PC-3 (cell line): Measurements from ENCODE around the gene OR11L1. TPM values are rescaled to one million over a fixed set of nuclear protein-coding genes. Genes with fewer than 3 reads are reported as not detected.

Experiments used
- ATAC-seq: fragments of 200-7000 bp; cut with Tn5 transposase; 2 replicates; pipeline ENCODE4 v1.9.1; 2020; ENCODE audit warnings: mild to moderate bottlenecking, moderate library complexity
- BruUV-seq: library from RNA; stranded (reverse); fragments of 400-500 nt; replicated peaks from 2 replicates; lab custom pipeline; 2021; lab: Mats Ljungman, UMichigan
- CTCF ChIA-PET: fragments of 300-600 bp; sonication (Branson Sonifier 250); formaldehyde crosslinking; loops from one replicate; lab custom pipeline; 2022; ENCODE audit warnings: antibody characterized with exemption; lab: Charles Lee
- POLR2A ChIA-PET: fragments of 300-600 bp; sonication (Branson Sonifier 250); formaldehyde crosslinking; loops from one replicate; lab custom pipeline; 2022; ENCODE audit warnings: antibody characterized with exemption; ENCODE audit not compliant: unreplicated experiment; lab: Charles Lee
- DNase-seq: peaks from one replicate; pipeline ENCODE4 v3.0.0-alpha.2; 2015
- H2AFZ ChIP-seq: fragments of 300-600 bp; sonication (generic); 2 replicates; pipeline ENCODE4 v1.6.0; 2016; ENCODE audit warnings: antibody characterized with exemption, low read length
- H3F3A ChIP-seq: fragments of 300-600 bp; sonication (generic); one replicate; pipeline ENCODE4 v1.6.0; 2017; ENCODE audit warnings: antibody characterized with exemption, low read length, control low read depth, mild to moderate bottlenecking; ENCODE audit not compliant: unreplicated experiment
- H3K27ac ChIP-seq: fragments of 300-600 bp; sonication (generic); 2 replicates; pipeline ENCODE4 v1.5.1; 2016; ENCODE audit warnings: mild to moderate bottlenecking, low read length
- H3K27me3 ChIP-seq: fragments of 300-600 bp; sonication (generic); 2 replicates; pipeline ENCODE4 v1.6.1; 2016; ENCODE audit warnings: low read length, mixed read lengths
- H3K36me3 ChIP-seq: fragments of 300-600 bp; sonication (generic); 2 replicates; pipeline ENCODE4 v1.6.1; 2016; ENCODE audit warnings: low read depth, mixed run types, low read length, mixed read lengths
- H3K4me1 ChIP-seq: fragments of 300-600 bp; sonication (generic); 2 replicates; pipeline ENCODE4 v1.5.1; 2016; ENCODE audit warnings: low read length; ENCODE audit not compliant: insufficient read depth
- H3K4me2 ChIP-seq: fragments of 300-600 bp; sonication (generic); 2 replicates; pipeline ENCODE4 v1.6.0; 2016; ENCODE audit warnings: low read length
- H3K4me3 ChIP-seq: fragments of 300-600 bp; sonication (generic); 2 replicates; pipeline ENCODE4 v1.5.1; 2016; ENCODE audit warnings: mild to moderate bottlenecking, low read length, mixed read lengths
- H3K79me2 ChIP-seq: fragments of 300-600 bp; sonication (generic); 2 replicates; pipeline ENCODE4 v1.6.1; 2017; ENCODE audit warnings: low read length, mixed read lengths
- H3K9ac ChIP-seq: fragments of 300-600 bp; sonication (generic); 2 replicates; pipeline ENCODE4 v1.6.0; 2016; ENCODE audit warnings: mild to moderate bottlenecking, low read length
- H3K9me2 ChIP-seq: fragments of 300-600 bp; sonication (generic); replicated peaks from 2 replicates; pipeline ENCODE4 v1.6.1; 2016; ENCODE audit warnings: mixed run types, low read length, mixed read lengths
- H3K9me3 ChIP-seq: fragments of 300-600 bp; sonication (generic); 2 replicates; pipeline ENCODE4 v1.6.1; 2016; ENCODE audit warnings: low read length, mixed read lengths
- H4K20me1 ChIP-seq: fragments of 300-600 bp; sonication (generic); 2 replicates; pipeline ENCODE4 v1.6.1; 2016; ENCODE audit warnings: low read length, mixed read lengths
- EZH2 ChIP-seq: fragments of 300-600 bp; sonication (generic); IDR thresholded peaks from one replicate; pipeline ENCODE4 v1.6.1; 2017; ENCODE audit warnings: antibody characterized with exemption, mild to moderate bottlenecking, low read length; ENCODE audit not compliant: unreplicated experiment
- EZH2phosphoT487 ChIP-seq: fragments of 300-600 bp; sonication (generic); IDR thresholded peaks from 2 replicates; pipeline ENCODE4 v1.6.1; 2018; ENCODE audit warnings: mild to moderate bottlenecking, antibody characterized with exemption, low read length, borderline replicate concordance
- intact Hi-C: fragments of 100-400 bp; cut with micrococcal nuclease; formaldehyde crosslinking; loops from 2 replicates; pipeline ENCODE4 v1.9.0; 2023
- total RNA-seq: library from RNA; depleted of rRNA; stranded (reverse); fragments of >200 nt; gene quantifications from 2 replicates; pipeline ENCODE4 v1.2.3, GENCODE V29; 2014
- TF ChIP-seq, protein P1 (sequence below): fragments of 300-600 bp; sonication (generic); conservative IDR thresholded peaks from 2 replicates; pipeline ENCODE4 v1.5.1; 2017; ENCODE audit warnings: antibody characterized with exemption, low read depth, mild to moderate bottlenecking, low read length

OR11L1 gene
- total RNA-seq, 1 experiment from 2014 or later = not detected

GRCh38 chr1:247843411-247843810 lies 1.7 kb upstream of the OR11L1 start:
- POLR2A ChIA-PET = no interaction called here
- no peak overlapping the region for H3K4me3 ChIP-seq
- no peak for ATAC-seq
- H3K79me2 ChIP-seq = no peaks in the 10 kb centered on the region
- CTCF ChIA-PET = no interaction called here
- H3K9me2 ChIP-seq = no peaks in the 10 kb centered on the region
- H2AFZ ChIP-seq = no peak overlapping the region
- H3K36me3 ChIP-seq = no peaks in the 10 kb centered on the region
- H3F3A ChIP-seq = no peaks in the 10 kb centered on the region
- no peaks in the 10 kb centered on the region for H4K20me1 ChIP-seq
- no peak overlapping the region for H3K4me2 ChIP-seq
- TF ChIP-seq, protein P1, sequence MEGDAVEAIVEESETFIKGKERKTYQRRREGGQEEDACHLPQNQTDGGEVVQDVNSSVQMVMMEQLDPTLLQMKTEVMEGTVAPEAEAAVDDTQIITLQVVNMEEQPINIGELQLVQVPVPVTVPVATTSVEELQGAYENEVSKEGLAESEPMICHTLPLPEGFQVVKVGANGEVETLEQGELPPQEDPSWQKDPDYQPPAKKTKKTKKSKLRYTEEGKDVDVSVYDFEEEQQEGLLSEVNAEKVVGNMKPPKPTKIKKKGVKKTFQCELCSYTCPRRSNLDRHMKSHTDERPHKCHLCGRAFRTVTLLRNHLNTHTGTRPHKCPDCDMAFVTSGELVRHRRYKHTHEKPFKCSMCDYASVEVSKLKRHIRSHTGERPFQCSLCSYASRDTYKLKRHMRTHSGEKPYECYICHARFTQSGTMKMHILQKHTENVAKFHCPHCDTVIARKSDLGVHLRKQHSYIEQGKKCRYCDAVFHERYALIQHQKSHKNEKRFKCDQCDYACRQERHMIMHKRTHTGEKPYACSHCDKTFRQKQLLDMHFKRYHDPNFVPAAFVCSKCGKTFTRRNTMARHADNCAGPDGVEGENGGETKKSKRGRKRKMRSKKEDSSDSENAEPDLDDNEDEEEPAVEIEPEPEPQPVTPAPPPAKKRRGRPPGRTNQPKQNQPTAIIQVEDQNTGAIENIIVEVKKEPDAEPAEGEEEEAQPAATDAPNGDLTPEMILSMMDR = no peak
- TF ChIP-seq EZH2 = no peak
- BruUV-seq = no TSS peak
- no peaks in the 10 kb centered on the region for H3K4me1 ChIP-seq
- intact Hi-C loops = no loop called here
- H3K27me3 ChIP-seq = no peaks in the 10 kb centered on the region
- no peak for DNase-seq
- no peak overlapping the region for H3K27ac ChIP-seq
- no peaks in the 10 kb centered on the region for H3K9me3 ChIP-seq
- H3K9ac ChIP-seq = no peak overlapping the region

DNA sequence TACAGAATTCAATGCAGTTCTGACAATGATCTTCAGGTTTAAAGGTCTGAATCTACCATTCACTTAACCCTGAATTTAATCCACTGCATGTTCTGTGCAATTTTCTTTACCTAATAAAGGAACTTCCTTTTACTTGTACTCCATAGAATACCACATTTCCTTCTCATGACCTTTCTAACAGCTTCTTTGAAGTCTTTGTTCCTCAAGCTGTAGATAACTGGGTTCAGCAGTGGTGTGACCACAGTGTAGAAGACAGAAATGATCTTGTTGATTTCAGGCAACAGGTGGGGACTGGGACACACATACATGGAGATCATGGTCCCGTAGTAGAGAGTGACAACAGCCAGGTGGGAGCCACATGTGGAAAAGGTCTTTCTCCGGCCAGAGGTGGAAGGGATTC lies 878 bp downstream of the OR11L1 start:
- no peaks in the 10 kb centered on the region for H3K9me2 ChIP-seq
- no peaks in the 10 kb centered on the region for H3K79me2 ChIP-seq
- no peak overlapping the region for H3K4me2 ChIP-seq
- H3K27ac ChIP-seq = no peak overlapping the region
- H3K9ac ChIP-seq = no peak overlapping the region
- no peak for TF ChIP-seq EZH2
- TF ChIP-seq EZH2phosphoT487 = no peak
- TF ChIP-seq, protein P1 = no peak
- ATAC-seq (no peak), DNase-seq (no peak)
- H3K36me3 ChIP-seq = no peaks in the 10 kb centered on the region
- CTCF ChIA-PET = no interaction called here
- H4K20me1 ChIP-seq = no peaks in the 10 kb centered on the region
- no peak overlapping the region for H3K4me3 ChIP-seq
- POLR2A ChIA-PET = no interaction called here
- intact Hi-C loops = no loop called here
- no peaks in the 10 kb centered on the region for H3K9me3 ChIP-seq
- no peaks in the 10 kb centered on the region for H3F3A ChIP-seq
- BruUV-seq = no TSS peak
- H2AFZ ChIP-seq = no peak overlapping the region
- no peaks in the 10 kb centered on the region for H3K4me1 ChIP-seq
- H3K27me3 ChIP-seq = no peaks in the 10 kb centered on the region

DNA sequence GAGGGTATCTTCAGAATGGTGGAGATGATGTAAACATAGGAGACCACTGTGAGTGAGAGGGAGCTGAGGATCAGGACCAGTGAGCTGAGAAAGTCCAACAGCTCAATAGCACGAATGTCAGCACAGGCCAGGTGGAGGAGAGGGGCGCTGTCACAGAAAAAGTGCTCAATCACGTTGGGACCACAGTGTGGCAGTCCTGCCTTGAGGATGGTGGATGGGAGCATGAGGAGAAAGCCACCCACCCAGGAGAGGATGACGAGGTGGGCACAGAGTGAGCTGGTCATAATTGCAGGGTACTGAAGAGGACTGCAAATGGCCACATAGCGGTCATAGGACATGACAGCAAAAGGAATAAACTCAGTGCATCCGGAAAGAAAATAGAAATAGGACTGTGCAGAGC lies 8.1 kb downstream of the OR11L1 start:
- ATAC-seq = no peak; the same call in 1 of the 2 replicates
- no peaks in the 10 kb centered on the region for H3K36me3 ChIP-seq
- POLR2A ChIA-PET = no interaction called here
- no peak overlapping the region for H3K4me2 ChIP-seq
- H3K79me2 ChIP-seq = no peaks in the 10 kb centered on the region
- BruUV-seq = no TSS peak
- no peaks in the 10 kb centered on the region for H3K4me1 ChIP-seq
- H4K20me1 ChIP-seq = no peaks in the 10 kb centered on the region
- CTCF ChIA-PET = no interaction called here
- no peak overlapping the region for H3K9ac ChIP-seq
- H2AFZ ChIP-seq = no peak overlapping the region
- intact Hi-C loops = no loop called here
- TF ChIP-seq EZH2 (no peak), EZH2phosphoT487 (no peak)
- TF ChIP-seq, protein P1 = peak; percentile 36
- no peak for DNase-seq
- H3K9me2 ChIP-seq = no peaks in the 10 kb centered on the region
- H3K4me3 ChIP-seq = no peak overlapping the region
- no peaks in the 10 kb centered on the region for H3K27me3 ChIP-seq
- H3F3A ChIP-seq = no peaks in the 10 kb centered on the region
- no peak overlapping the region for H3K27ac ChIP-seq
- no peaks in the 10 kb centered on the region for H3K9me3 ChIP-seq
